GM23248 (cell line): ENCODE data around the gene ELOVL5. TPM values are rescaled to one million over a fixed set of nuclear protein-coding genes. Genes with fewer than 3 reads are reported as not detected.

Experiments
- DNase-seq: peaks from one replicate; pipeline ENCODE4 v3.0.0-alpha.2; 2015
- H2AFZ ChIP-seq: fragments of 200-600 bp; sonication (generic); 2 replicates; pipeline ENCODE4 v1.6.1; 2016; ENCODE audit warnings: antibody characterized with exemption
- H3F3A ChIP-seq: fragments of 200-600 bp; sonication (generic); 2 replicates; pipeline ENCODE4 v1.6.1; 2016; ENCODE audit warnings: mild to moderate bottlenecking, antibody characterized with exemption, mixed run types; ENCODE audit not compliant: insufficient read depth
- H3K27ac ChIP-seq: fragments of 200-600 bp; sonication (generic); 2 replicates; pipeline ENCODE4 v1.5.1; 2016; ENCODE audit warnings: mild to moderate bottlenecking
- H3K27me3 ChIP-seq: fragments of 200-600 bp; sonication (generic); replicated peaks from 2 replicates; pipeline ENCODE4 v1.6.1; 2016; ENCODE audit warnings: mild to moderate bottlenecking; ENCODE audit not compliant: insufficient read depth
- H3K36me3 ChIP-seq: fragments of 200-600 bp; sonication (generic); 2 replicates; pipeline ENCODE4 v1.6.1; 2016; ENCODE audit warnings: low read depth, mild to moderate bottlenecking
- H3K4me1 ChIP-seq: fragments of 200-600 bp; sonication (generic); 2 replicates; pipeline ENCODE4 v1.6.1; 2016; ENCODE audit warnings: mild to moderate bottlenecking; ENCODE audit not compliant: insufficient read depth
- H3K4me2 ChIP-seq: fragments of 200-600 bp; sonication (generic); one replicate; pipeline ENCODE4 v1.6.1; 2016; ENCODE audit warnings: mild to moderate bottlenecking; ENCODE audit not compliant: unreplicated experiment
- H3K4me3 ChIP-seq: fragments of 200-600 bp; sonication (generic); 2 replicates; pipeline ENCODE4 v1.5.1; 2016; ENCODE audit warnings: mild to moderate bottlenecking
- H3K79me2 ChIP-seq: fragments of 200-600 bp; sonication (generic); 2 replicates; pipeline ENCODE4 v1.6.1; 2016; ENCODE audit warnings: mild to moderate bottlenecking; ENCODE audit not compliant: insufficient read depth
- H3K9ac ChIP-seq: fragments of 200-600 bp; sonication (generic); 2 replicates; pipeline ENCODE4 v1.6.1; 2016; ENCODE audit warnings: mild to moderate bottlenecking
- H3K9me2 ChIP-seq: fragments of 200-600 bp; sonication (generic); 2 replicates; pipeline ENCODE4 v1.6.1; 2016; ENCODE audit warnings: mixed run types, mild to moderate bottlenecking, moderate library complexity; ENCODE audit not compliant: insufficient read depth
- H3K9me3 ChIP-seq: fragments of 200-600 bp; sonication (generic); one replicate; pipeline ENCODE4 v1.6.1; 2017; ENCODE audit warnings: low read depth
- H4K20me1 ChIP-seq: fragments of 200-600 bp; sonication (generic); 2 replicates; pipeline ENCODE4 v1.6.0; 2016; ENCODE audit not compliant: insufficient read depth
- EZH2 ChIP-seq: fragments of 200-600 bp; sonication (generic); IDR thresholded peaks from 2 replicates; pipeline ENCODE4 v1.6.1; 2018; ENCODE audit warnings: antibody characterized with exemption, mild to moderate bottlenecking; ENCODE audit not compliant: insufficient read depth, poor library complexity, severe bottlenecking
- EZH2phosphoT487 ChIP-seq: fragments of 200-600 bp; sonication (generic); IDR thresholded peaks from 2 replicates; pipeline ENCODE4 v1.6.1; 2018; ENCODE audit warnings: antibody characterized with exemption, moderate library complexity, mild to moderate bottlenecking, low read depth; ENCODE audit not compliant: insufficient read depth
- WGBS, 2 experiments: methylation state at CpG; one replicate each; pipeline ENCODE4 v1.1.6; 2015 to 2017; ENCODE audit warnings: low lambda C conversion rate in 2 of 2, low coverage in 1 of 2; ENCODE audit errors: missing lambda C conversion rate in 2 of 2; 5-methylcytosine and 5-hydroxymethylcytosine counted together
- in situ Hi-C: fragments of 300-500 bp; cut with MboI; formaldehyde crosslinking; loops from 2 replicates; pipeline ENCODE4 v1.15.0; 2020
- polyA plus RNA-seq: library from polyadenylated mRNA; unstranded; fragments of >200 nt; fragmentation: Nextera tagmentation; extraction: Ambion mirVana; gene quantifications from 2 replicates; pipeline ENCODE4 v1.2.1, GENCODE V29; 2016
- total RNA-seq: library from RNA; depleted of rRNA; stranded (reverse); fragments of >200 nt; shearing (Covaris generic); gene quantifications from 2 replicates; pipeline ENCODE4 v1.2.3, GENCODE V29; 2014

Gene ELOVL5
- total and polyA plus RNA-seq, 2 experiments from 2014 or later = 70.8 to 87.3 TPM

- in situ Hi-C loops = no loop called here
- no peaks in the 10 kb centered on the region; the same call in 1 of the 2 replicates for H4K20me1 ChIP-seq
- H3K4me2 ChIP-seq = no peak overlapping the region
- H2AFZ ChIP-seq = no peak overlapping the region
- 0 out of 2 replicates have a peak, but pooled peaks cover 4% of the 10 kb centered on the region for H3K36me3 ChIP-seq
- no peak overlapping the region for H3K4me3 ChIP-seq
- H3K9ac ChIP-seq = no peak overlapping the region
- peaks cover 7% of the 10 kb centered on the region; the same call in 1 of the 2 replicates for H3F3A ChIP-seq
- WGBS, 2 experiments = 96 to 100% methylated on average over 2 of the region's 2 CpGs
- peaks cover 10% of the 10 kb centered on the region for H3K4me1 ChIP-seq
- no peaks in the 10 kb centered on the region for H3K9me2 ChIP-seq
- H3K9me3 ChIP-seq = no peaks in the 10 kb centered on the region
- no peak overlapping the region for H3K27ac ChIP-seq
- H3K27me3 ChIP-seq = no peaks in the 10 kb centered on the region
- no peak for DNase-seq
- TF ChIP-seq EZH2 (no peak), EZH2phosphoT487 (no peak)
- H3K79me2 ChIP-seq = peaks cover 28% of the 10 kb centered on the region
Measured at GRCh38 chr6:53280207-53280606, 68.5 kb downstream of the ELOVL5 start.

- no peak for TF ChIP-seq EZH2
- Histone ChIP-seq H3K4me3 (no peak overlapping the region), H3K4me1 (peaks cover 4% of the 10 kb centered on the region), H3K36me3 (peaks cover 5% of the 10 kb centered on the region; the same call in 1 of the 2 replicates), H4K20me1 (no peaks in the 10 kb centered on the region; the same call in 1 of the 2 replicates), H3K79me2 (peaks cover 28% of the 10 kb centered on the region), H3K27ac (no peak overlapping the region), H2AFZ (no peak overlapping the region), H3K9me3 (no peaks in the 10 kb centered on the region), H3K9ac (no peak overlapping the region), H3K4me2 (no peak overlapping the region), H3F3A (no peaks in the 10 kb centered on the region; the same call in 1 of the 2 replicates), H3K27me3 (no peaks in the 10 kb centered on the region), H3K9me2 (no peaks in the 10 kb centered on the region)
- WGBS, 2 experiments = 96 to 99% methylated on average over 3 of the region's 3 CpGs
- in situ Hi-C loops = no loop called here
- no peak for DNase-seq
Measured at GRCh38 chr6:53279293-53279692, 69.5 kb downstream of the ELOVL5 start.

GRCh38 chr6:53273370-53273769 lies 75.4 kb downstream of the ELOVL5 start:
- H3K79me2 ChIP-seq = no peaks in the 10 kb centered on the region
- H3F3A ChIP-seq = no peaks in the 10 kb centered on the region
- H3K9ac ChIP-seq = no peak overlapping the region
- TF ChIP-seq EZH2phosphoT487 = no peak
- no peak for TF ChIP-seq EZH2
- H2AFZ ChIP-seq = no peak overlapping the region
- no peaks in the 10 kb centered on the region for H3K9me2 ChIP-seq
- H3K4me1 ChIP-seq = no peaks in the 10 kb centered on the region
- H3K36me3 ChIP-seq = peaks cover 33% of the 10 kb centered on the region
- WGBS, 2 experiments = 89 to 94% methylated on average over 4 of the region's 4 CpGs
- no peaks in the 10 kb centered on the region; the same call in 1 of the 2 replicates for H4K20me1 ChIP-seq
- in situ Hi-C loops = no loop called here
- H3K4me3 ChIP-seq = no peak overlapping the region
- no peaks in the 10 kb centered on the region for H3K9me3 ChIP-seq
- DNase-seq = no peak
- H3K27ac ChIP-seq = no peak overlapping the region
- H3K27me3 ChIP-seq = no peaks in the 10 kb centered on the region
- H3K4me2 ChIP-seq = no peak overlapping the region

DNA sequence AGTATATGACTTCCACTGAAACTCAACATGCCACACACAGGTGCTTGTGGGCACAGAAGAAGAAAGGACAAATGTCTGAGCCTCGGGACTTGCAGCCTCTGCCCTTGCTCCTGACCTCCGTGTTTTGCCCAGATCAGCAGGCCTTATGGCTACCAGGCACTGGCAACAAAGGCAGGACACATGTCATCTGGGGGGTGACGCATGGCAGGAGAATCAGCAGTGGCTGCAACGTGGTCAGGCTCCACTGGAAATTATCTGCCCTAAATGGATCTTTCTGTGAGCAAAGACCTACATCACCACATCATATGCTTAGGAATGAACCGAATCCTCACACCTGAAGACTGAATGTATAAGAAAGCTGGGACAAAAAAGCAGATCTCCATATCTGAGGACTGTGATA lies 78.9 kb downstream of the ELOVL5 start:
- DNase-seq = no peak
- in situ Hi-C loops = no loop called here
- H3K9me2 ChIP-seq = no peaks in the 10 kb centered on the region

More for the DNA sequence above, 78.9 kb downstream of the ELOVL5 start:
- Histone ChIP-seq H3K4me3 (no peak overlapping the region), H3K9me3 (no peaks in the 10 kb centered on the region), H3K36me3 (peaks cover 42% of the 10 kb centered on the region), H4K20me1 (no peaks in the 10 kb centered on the region), H3K4me1 (no peaks in the 10 kb centered on the region), H3K27ac (no peak overlapping the region), H3K27me3 (no peaks in the 10 kb centered on the region), H3F3A (peaks cover 5% of the 10 kb centered on the region), H3K79me2 (no peaks in the 10 kb centered on the region), H3K9ac (no peak overlapping the region), H3K4me2 (no peak overlapping the region), H2AFZ (no peak overlapping the region)
- WGBS, 2 experiments = 91 to 94% methylated on average over 5 of the region's 5 CpGs
- no peak for TF ChIP-seq EZH2phosphoT487
- TF ChIP-seq EZH2 = no peak
